ENCODE measurements around the gene SCART1. TPM values are rescaled to one million over a fixed set of nuclear protein-coding genes. Genes with fewer than 3 reads are reported as not detected.
"Not testable (repeated sequence)": the region's sequence is repeated elsewhere in the genome, so short reads cannot be mapped to it uniquely, and the experiment has no call there.

Gene SCART1
- total RNA-seq, 1 donor from 2014 or later: 3.8 TPM

DNA sequence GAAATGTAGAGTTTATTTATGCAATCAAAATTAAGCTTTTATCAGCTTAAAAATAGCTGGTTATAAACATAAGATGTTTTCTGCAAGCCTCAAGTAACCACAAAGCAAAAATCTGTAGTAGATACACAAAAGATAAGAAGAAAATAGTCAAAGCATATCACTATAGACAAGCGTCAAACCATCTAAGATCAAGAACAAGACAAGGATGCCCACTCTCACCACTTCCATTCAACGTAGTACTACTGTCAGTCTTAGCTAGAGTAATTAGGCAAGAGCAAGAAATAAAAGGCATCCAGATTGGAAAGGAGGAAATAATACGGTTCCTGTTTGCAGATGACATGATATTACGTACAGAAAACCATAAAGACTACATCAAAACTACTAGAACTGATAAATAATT lies 56.0 kb downstream of the SCART1 start:
- Mint-ChIP-seq H3K27me3 (ENCODE audit: unreplicated experiment) (peaks cover 5% of the 10 kb centered on the region), H3K27ac (ENCODE audit: unreplicated experiment) (no peak overlapping the region), H3K36me3 (ENCODE audit: unreplicated experiment) (peaks cover 3% of the 10 kb centered on the region), H3K4me3 (ENCODE audit: unreplicated experiment) (no peak overlapping the region), H3K9me3 (ENCODE audit: unreplicated experiment) (peaks cover 5% of the 10 kb centered on the region), H3K4me1 (ENCODE audit: low read depth, unreplicated experiment) (no peaks in the 10 kb centered on the region)
- TF ChIP-seq, protein P1, sequence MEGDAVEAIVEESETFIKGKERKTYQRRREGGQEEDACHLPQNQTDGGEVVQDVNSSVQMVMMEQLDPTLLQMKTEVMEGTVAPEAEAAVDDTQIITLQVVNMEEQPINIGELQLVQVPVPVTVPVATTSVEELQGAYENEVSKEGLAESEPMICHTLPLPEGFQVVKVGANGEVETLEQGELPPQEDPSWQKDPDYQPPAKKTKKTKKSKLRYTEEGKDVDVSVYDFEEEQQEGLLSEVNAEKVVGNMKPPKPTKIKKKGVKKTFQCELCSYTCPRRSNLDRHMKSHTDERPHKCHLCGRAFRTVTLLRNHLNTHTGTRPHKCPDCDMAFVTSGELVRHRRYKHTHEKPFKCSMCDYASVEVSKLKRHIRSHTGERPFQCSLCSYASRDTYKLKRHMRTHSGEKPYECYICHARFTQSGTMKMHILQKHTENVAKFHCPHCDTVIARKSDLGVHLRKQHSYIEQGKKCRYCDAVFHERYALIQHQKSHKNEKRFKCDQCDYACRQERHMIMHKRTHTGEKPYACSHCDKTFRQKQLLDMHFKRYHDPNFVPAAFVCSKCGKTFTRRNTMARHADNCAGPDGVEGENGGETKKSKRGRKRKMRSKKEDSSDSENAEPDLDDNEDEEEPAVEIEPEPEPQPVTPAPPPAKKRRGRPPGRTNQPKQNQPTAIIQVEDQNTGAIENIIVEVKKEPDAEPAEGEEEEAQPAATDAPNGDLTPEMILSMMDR (IDR thresholded peaks at IDR 0.05; ENCODE audit: partially characterized antibody, unreplicated experiment): no peak
- no peak for DNase-seq

DNA sequence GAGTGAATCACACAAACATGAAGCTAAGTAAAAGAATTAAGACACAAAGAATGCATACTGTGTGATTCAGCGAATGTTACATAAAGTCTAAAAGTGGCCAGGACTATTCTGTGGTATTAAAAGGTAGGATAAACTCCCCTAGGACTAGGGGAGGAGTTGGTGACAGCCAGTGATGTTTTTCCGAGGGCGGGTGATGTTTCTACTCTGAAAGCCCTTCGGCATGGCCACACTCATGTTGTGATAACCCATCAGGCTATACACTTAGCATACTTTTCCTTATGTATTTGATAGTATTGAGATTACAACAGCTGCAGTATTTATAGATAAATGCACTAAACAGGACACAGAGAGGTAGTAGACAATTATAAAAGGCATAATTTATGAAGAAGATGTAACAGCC lies 57.7 kb downstream of the SCART1 start:
- Mint-ChIP-seq H3K36me3 (ENCODE audit: unreplicated experiment) (peaks cover 3% of the 10 kb centered on the region), H3K9me3 (ENCODE audit: unreplicated experiment) (peaks cover 3% of the 10 kb centered on the region), H3K4me1 (ENCODE audit: low read depth, unreplicated experiment) (no peaks in the 10 kb centered on the region)

DNA sequence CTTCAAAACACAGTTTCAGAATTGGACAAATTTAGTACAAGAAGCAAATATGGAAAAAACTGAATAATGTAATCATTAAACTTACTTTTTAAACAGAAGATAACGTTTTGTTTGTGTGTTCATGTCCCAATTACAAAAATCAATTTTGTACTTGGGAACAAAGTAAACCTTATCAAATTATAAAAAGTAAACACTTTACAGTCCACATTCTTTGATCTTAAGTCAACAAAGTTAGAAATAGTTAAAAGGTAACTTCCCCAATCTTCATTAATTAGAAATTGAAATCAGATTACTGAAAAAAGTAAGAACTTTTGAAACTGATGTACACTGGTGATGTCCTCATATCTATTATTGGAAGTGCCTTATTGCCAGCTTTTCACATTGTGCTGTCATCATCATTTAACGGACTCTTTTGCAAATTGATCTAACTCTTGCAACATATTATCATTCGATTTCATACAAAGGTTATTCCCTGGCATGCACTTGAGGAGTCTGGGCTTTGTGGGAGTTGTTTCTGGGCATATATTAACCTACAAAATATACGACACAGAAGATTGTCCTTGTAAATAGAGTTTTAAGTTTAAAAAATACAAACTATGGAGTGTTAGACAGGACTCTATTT lies 58.3 kb downstream of the SCART1 start:
- no peak overlapping the region for H3K4me3 Mint-ChIP-seq (ENCODE audit: unreplicated experiment)
- no peak overlapping the region for H3K27ac Mint-ChIP-seq (ENCODE audit: unreplicated experiment)
- no peaks in the 10 kb centered on the region for H3K4me1 Mint-ChIP-seq (ENCODE audit: low read depth, unreplicated experiment)
- H3K36me3 Mint-ChIP-seq (ENCODE audit: unreplicated experiment): peaks cover 3% of the 10 kb centered on the region
- DNase-seq: no peak
- peaks cover 3% of the 10 kb centered on the region for H3K9me3 Mint-ChIP-seq (ENCODE audit: unreplicated experiment)
- TF ChIP-seq, protein P1 (IDR thresholded peaks at IDR 0.05; ENCODE audit: partially characterized antibody, unreplicated experiment): no peak
- peaks cover 5% of the 10 kb centered on the region for H3K27me3 Mint-ChIP-seq (ENCODE audit: unreplicated experiment)

More for the DNA sequence above, 57.7 kb downstream of the SCART1 start:
- peaks cover 5% of the 10 kb centered on the region for H3K27me3 Mint-ChIP-seq (ENCODE audit: unreplicated experiment)
- TF ChIP-seq, protein P1 (IDR thresholded peaks at IDR 0.05; ENCODE audit: partially characterized antibody, unreplicated experiment): no peak
- no peak for DNase-seq
- H3K4me3 Mint-ChIP-seq (ENCODE audit: unreplicated experiment): no peak overlapping the region
- no peak overlapping the region for H3K27ac Mint-ChIP-seq (ENCODE audit: unreplicated experiment)

DNA sequence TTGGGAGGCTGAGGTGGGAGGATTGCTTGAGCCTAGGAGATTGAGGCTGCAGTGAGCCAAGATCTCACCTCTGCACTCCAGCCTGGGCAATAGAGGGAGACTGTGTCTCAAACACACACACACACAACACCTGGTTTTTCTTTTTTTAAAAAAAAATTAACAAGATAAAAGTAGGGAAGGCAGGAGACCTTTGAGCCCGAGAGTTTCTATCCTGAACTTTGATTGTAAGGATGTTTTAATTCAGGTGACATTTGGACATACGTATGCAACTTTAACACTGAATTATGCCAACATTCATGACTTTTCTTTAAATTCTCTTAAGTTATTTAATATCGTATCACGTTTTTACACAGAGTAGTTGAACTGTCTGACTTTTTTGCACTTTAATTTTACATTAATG lies 61.7 kb downstream of the SCART1 start:
- H3K27ac Mint-ChIP-seq (ENCODE audit: unreplicated experiment): no peak overlapping the region
- H3K36me3 Mint-ChIP-seq (ENCODE audit: unreplicated experiment): peaks cover 6% of the 10 kb centered on the region
- H3K4me3 Mint-ChIP-seq (ENCODE audit: unreplicated experiment): no peak overlapping the region
- TF ChIP-seq, protein P1 (IDR thresholded peaks at IDR 0.05; ENCODE audit: partially characterized antibody, unreplicated experiment): no peak
- H3K9me3 Mint-ChIP-seq (ENCODE audit: unreplicated experiment): peaks cover 6% of the 10 kb centered on the region
- no peaks in the 10 kb centered on the region for H3K4me1 Mint-ChIP-seq (ENCODE audit: low read depth, unreplicated experiment)
- no peak for DNase-seq
- peaks cover 3% of the 10 kb centered on the region for H3K27me3 Mint-ChIP-seq (ENCODE audit: unreplicated experiment)

DNA sequence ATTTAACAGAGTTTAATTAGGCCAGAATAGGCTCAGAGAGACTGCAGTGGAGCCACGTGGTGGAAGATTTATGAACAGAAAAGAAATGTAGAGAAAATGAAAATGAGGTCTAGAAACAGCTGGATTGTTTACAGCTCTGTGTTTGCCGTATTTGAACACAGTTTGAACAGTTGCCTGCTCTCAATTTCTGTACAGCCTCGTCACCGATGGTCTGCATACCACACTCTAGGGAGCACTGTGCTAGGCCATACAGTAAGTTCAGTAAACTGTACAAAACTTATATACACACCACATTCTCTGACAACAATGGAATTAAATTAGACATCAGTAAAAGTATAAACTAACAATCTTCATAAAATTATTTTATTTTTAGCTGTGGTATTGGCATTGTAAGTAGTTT lies 62.3 kb downstream of the SCART1 start:
- Mint-ChIP-seq H3K4me1 (ENCODE audit: low read depth, unreplicated experiment) (no peaks in the 10 kb centered on the region), H3K36me3 (ENCODE audit: unreplicated experiment) (peaks cover 6% of the 10 kb centered on the region), H3K27me3 (ENCODE audit: unreplicated experiment) (peaks cover 3% of the 10 kb centered on the region), H3K9me3 (ENCODE audit: unreplicated experiment) (peaks cover 6% of the 10 kb centered on the region), H3K27ac (ENCODE audit: unreplicated experiment) (no peak overlapping the region), H3K4me3 (ENCODE audit: unreplicated experiment) (no peak overlapping the region)
- no peak for DNase-seq
- TF ChIP-seq, protein P1 (IDR thresholded peaks at IDR 0.05; ENCODE audit: partially characterized antibody, unreplicated experiment): no peak

DNA sequence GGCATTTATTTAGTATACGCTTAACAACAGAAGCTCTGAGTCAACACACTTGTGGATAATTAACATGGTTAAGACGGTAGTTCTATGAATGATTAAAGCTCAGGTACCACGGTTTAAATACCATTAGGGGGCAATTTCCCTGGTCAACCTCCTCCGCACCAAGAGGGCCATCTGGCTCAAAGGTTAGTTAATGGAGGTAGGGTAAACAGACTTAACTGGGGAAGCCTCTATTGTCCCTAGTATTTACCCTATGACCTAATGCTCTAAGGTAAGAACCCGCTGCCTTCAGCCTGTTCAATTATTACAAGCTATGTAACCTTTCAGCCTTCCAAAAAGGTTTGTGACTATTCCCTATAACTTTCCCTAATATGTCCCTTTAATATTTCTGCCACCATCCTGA lies 64.8 kb downstream of the SCART1 start:
- DNase-seq; H3K4me3 Mint-ChIP-seq (ENCODE audit: unreplicated experiment); H3K27ac Mint-ChIP-seq (ENCODE audit: unreplicated experiment); H3K27me3 Mint-ChIP-seq (ENCODE audit: unreplicated experiment); H3K4me1 Mint-ChIP-seq (ENCODE audit: low read depth, unreplicated experiment); H3K9me3 Mint-ChIP-seq (ENCODE audit: unreplicated experiment): not testable (repeated sequence)
- H3K36me3 Mint-ChIP-seq (ENCODE audit: unreplicated experiment): peaks cover 15% of the 10 kb centered on the region

All from glutamatergic neuron (in vitro differentiated cells).